Gastroesophageal sphincter (tissue), 3 donors: Measurements from ENCODE around the gene PCNT.

Experiments
- EP300 ChIP-seq: sonication (generic); formaldehyde crosslinking; IDR thresholded peaks from one replicate; pipeline ENCODE4 v1.6.1; 2017; ENCODE audit warnings: antibody characterized with exemption, mild to moderate bottlenecking
- POLR2A ChIP-seq, 2 donors: fragments of 450-650 bp; IDR thresholded peaks; one replicate each; pipeline ENCODE4 v1.6.1; 2017; ENCODE audit warnings: antibody characterized with exemption in 2 of 2, mild to moderate bottlenecking in 2 of 2, moderate library complexity in 1 of 2
- TF ChIP-seq, protein P1 (sequence below), 4 experiments: fragments of 200-600 bp in 2 of 4; fragments of 450-650 bp in 2 of 4; sonication (generic) in 1 of 4; IDR thresholded peaks; one replicate each; pipeline ENCODE4 v1.5.1; 2017 to 2019; ENCODE audit warnings: antibody characterized with exemption in 4 of 4, mild to moderate bottlenecking in 2 of 4, moderate library complexity in 2 of 4

DNA sequence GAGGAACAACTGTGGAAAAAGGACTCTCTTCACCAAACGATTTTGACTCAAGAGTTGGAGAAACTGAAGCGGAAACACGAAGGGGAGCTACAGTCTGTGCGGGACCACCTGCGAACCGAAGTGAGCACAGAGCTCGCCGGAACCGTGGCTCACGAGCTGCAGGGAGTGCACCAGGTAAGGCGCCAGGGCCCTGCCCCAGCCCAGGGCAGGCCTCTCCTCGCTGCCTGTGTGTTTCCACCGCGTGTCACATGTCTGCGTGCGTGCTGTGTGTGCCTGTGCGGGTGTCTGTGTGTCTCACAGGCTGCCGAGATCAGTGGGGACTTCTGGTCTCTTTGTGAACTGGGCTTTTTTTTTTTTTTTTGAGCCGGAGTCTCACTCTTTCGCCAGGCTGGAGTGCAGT lies 43.0 kb downstream of the PCNT start:
- no peak for TF ChIP-seq POLR2A (IDR thresholded peaks at IDR 0.05)
- TF ChIP-seq, protein P1, sequence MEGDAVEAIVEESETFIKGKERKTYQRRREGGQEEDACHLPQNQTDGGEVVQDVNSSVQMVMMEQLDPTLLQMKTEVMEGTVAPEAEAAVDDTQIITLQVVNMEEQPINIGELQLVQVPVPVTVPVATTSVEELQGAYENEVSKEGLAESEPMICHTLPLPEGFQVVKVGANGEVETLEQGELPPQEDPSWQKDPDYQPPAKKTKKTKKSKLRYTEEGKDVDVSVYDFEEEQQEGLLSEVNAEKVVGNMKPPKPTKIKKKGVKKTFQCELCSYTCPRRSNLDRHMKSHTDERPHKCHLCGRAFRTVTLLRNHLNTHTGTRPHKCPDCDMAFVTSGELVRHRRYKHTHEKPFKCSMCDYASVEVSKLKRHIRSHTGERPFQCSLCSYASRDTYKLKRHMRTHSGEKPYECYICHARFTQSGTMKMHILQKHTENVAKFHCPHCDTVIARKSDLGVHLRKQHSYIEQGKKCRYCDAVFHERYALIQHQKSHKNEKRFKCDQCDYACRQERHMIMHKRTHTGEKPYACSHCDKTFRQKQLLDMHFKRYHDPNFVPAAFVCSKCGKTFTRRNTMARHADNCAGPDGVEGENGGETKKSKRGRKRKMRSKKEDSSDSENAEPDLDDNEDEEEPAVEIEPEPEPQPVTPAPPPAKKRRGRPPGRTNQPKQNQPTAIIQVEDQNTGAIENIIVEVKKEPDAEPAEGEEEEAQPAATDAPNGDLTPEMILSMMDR (IDR thresholded peaks at IDR 0.05): no peak
- TF ChIP-seq EP300: no peak
